PC-9 (cell line): ENCODE data around the gene RBMS1.

Source experiments
- CTCF ChIP-seq: fragments of 200-600 bp; sonication (generic); conservative IDR thresholded peaks from 2 replicates; pipeline ENCODE4 v1.6.1; 2017; ENCODE audit warnings: mixed run types, antibody characterized with exemption, mild to moderate bottlenecking, moderate library complexity
- EZH2 ChIP-seq: fragments of 200-600 bp; sonication (generic); IDR thresholded peaks from 2 replicates; pipeline ENCODE4 v1.8.0; 2017; ENCODE audit warnings: antibody characterized with exemption, low read depth

- TF ChIP-seq CTCF (no peak), EZH2 (no peak)
Observed at GRCh38 chr2:160469621-160470204, 23.9 kb downstream of the RBMS1 start.
